Heart left ventricle (tissue), 16 donors: ENCODE results near the gene C2CD2L. TPM values are rescaled to one million over a fixed set of nuclear protein-coding genes. Genes with fewer than 3 reads are reported as not detected.

Experiments used
- ATAC-seq, 4 donors: fragments of 200-7000 bp; cut with Tn5 transposase; one replicate each; pipeline ENCODE4 v1.9.1; 2020 to 2022; ENCODE audit warnings: moderate library complexity in 4 of 4, mild to moderate bottlenecking in 3 of 4, moderate number of reproducible peaks in 1 of 4
- DNase-seq, 5 donors: peaks; one replicate each; pipeline ENCODE4 v3.0.0-alpha.2; 2020
- H3K27ac ChIP-seq, 12 donors: fragments of 200-600 bp; sonication (generic) in 4 of 12; one replicate each; pipeline versions ENCODE4 v1.5.0 to v1.8.0; 2016 to 2022; ENCODE audit warnings: mild to moderate bottlenecking in 2 of 12
- H3K27me3 ChIP-seq, 9 donors: fragments of 200-600 bp; sonication (generic) in 2 of 9; one replicate each; pipeline versions ENCODE4 v1.5.1 to v1.8.0; 2016 to 2022; ENCODE audit warnings: mild to moderate bottlenecking in 3 of 9
- H3K36me3 ChIP-seq, 9 donors: fragments of 200-600 bp; sonication (generic) in 2 of 9; one replicate each; pipeline versions ENCODE4 v1.5.0 to v1.8.0; 2018 to 2022; ENCODE audit warnings: mild to moderate bottlenecking in 2 of 9
- H3K4me1 ChIP-seq, 12 donors: fragments of 200-600 bp; sonication (generic) in 4 of 12; one replicate each; pipeline versions ENCODE4 v1.5.0 to v1.8.0; 2016 to 2022; ENCODE audit warnings: mild to moderate bottlenecking in 3 of 12
- H3K4me3 ChIP-seq, 12 donors: fragments of 200-600 bp; sonication (generic) in 4 of 12; one replicate each; pipeline versions ENCODE4 v1.5.0 to v1.8.0; 2017 to 2022; ENCODE audit warnings: mild to moderate bottlenecking in 9 of 12, moderate library complexity in 4 of 12
- H3K9me3 ChIP-seq, 12 donors: fragments of 200-600 bp; sonication (generic) in 4 of 12; one replicate each; pipeline versions ENCODE4 v1.5.0 to v1.8.0; 2016 to 2022; ENCODE audit warnings: mild to moderate bottlenecking in 1 of 12
- POLR2A ChIP-seq, 2 donors: fragments of 450-650 bp; IDR thresholded peaks; one replicate each; pipeline ENCODE4 v1.6.1; 2017; ENCODE audit warnings: antibody characterized with exemption in 2 of 2, mild to moderate bottlenecking in 2 of 2, moderate library complexity in 2 of 2
- WGBS, 4 donors: extraction: QIAGEN DNeasy Blood & Tissue Kit in 2 of 4; methylation state at CpG; one replicate each; pipeline versions ENCODE4 v1.1.5 to v1.1.7; 2013 to 2018; 5-methylcytosine and 5-hydroxymethylcytosine counted together
- intact Hi-C, 10 donors: fragments of 100-400 bp; cut with DNase I; formaldehyde crosslinking; loops; one replicate each; pipeline versions ENCODE4 v1.11.1 to v1.14.2; 2022
- polyA plus RNA-seq, 2 donors: library from polyadenylated mRNA; stranded (reverse); fragments of 200-250 nt; gene quantifications; one replicate each; pipeline ENCODE4 v1.2.3, GENCODE V29; 2013
- total RNA-seq, 9 donors: library from RNA; depleted of rRNA in 2 of 9; stranded (reverse); fragments of >200 nt in 2 of 9; fragmentation: NEBNext Ultra II Directional in 3 of 9; extraction: Animal tissue kit (Norgen Biotek cat#: 25700) in 3 of 9; gene quantifications; one replicate each; pipeline versions ENCODE4 v1.1.0 to v1.2.4, GENCODE V29; 2016 to 2023
- TF ChIP-seq, protein P1 (sequence below), 12 donors: fragments of 200-600 bp; sonication (generic) in 4 of 12; IDR thresholded peaks; one replicate each; pipeline versions ENCODE4 v1.5.0 to v1.8.0; 2018 to 2022; ENCODE audit warnings: antibody characterized with exemption in 12 of 12, mild to moderate bottlenecking in 5 of 12
- donor health status: ischemic (EF 13 %, LVEDD 7.1; RV severe dilation, severe dysfunction).
- donor health status: healthy with polysubstance abuse.
- donor health status: DM: no; HTN: yes; CAD: no.
- donor health status: DM: no; HTN: no; CAD: no.
- donor health status: ischemic (EF 25% LVEDD 6.9; RV normal size, moderate dysfunction).
- donor health status: ischemic (EF 25% LVEDD 5.7; RV mildly dilated, moderate dysfunction).
- donor health status: healthy.
- donor health status: DM: yes; HTN: yes; CAD: no.
- donor health status: ischemic (EF 35%, LVEDD 5.7; RV mildly dilated, moderate dysfunction).
- donor health status: nonischemic (EF 11% LVEDD 7.7; RV severe dilation, severe dysfunction).
- donor health status: DM: yes; HTN: yes; CAD: no.
- donor health status: PGD.
- donor health status: ischemic (EF 29% LVEDD 5.4; RV normal size, mild dysfunction).
- donor health status: nonischemic (EF 23%, LVEDD 6.1; RV moderate dilation, normal function).

C2CD2L gene
- total and polyA plus RNA-seq, 11 donors = 6.6 to 18.3 (median 11.2) TPM

DNA sequence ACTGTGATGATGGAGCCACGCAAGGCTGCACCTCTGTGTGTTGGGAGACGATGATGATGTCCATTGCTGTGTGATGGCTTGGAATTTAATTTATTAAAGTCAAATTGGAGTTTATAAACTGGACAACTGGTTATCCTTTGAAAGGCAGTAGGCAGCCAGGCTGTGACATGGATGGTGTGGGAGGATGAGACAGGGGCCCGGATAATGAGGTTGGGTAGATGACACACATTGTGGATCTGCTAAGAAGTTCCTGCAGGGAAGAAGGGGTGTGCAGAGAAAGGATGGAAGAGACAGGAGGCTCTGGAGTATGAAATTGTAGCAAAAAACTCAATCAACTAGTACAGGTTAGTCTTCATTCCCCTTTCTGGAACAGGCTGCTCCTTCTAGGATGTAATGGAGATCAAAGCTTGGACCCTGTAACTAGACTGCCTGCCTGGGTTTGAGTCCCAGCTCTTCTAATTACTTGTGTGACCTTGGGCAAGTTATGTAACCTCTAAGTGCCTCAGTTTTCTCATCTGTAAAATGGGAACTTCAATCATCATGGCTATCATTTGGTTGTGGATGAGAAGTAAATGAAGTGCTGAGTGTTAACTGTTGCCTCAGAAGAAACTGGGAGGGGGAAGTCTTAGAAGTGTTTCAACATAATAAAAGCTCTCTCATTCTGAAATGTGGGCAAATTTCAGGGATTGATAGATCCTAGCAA is 10.0 kb downstream of the C2CD2L start:
- H3K36me3 ChIP-seq = peaks cover 0 to 56% (median 42%) of the 10 kb centered on the region in 9 donors
- H3K27me3 ChIP-seq = no peaks in the 10 kb centered on the region
- peak overlapping the region in 1 of 12 donors; percentile 91 for H3K27ac ChIP-seq
- no peaks in the 10 kb centered on the region for H3K9me3 ChIP-seq
- ATAC-seq (no peak), DNase-seq (no peak)
- peaks cover 0 to 41% (median 8%) of the 10 kb centered on the region in 12 donors for H3K4me1 ChIP-seq
- no peak overlapping the region for H3K4me3 ChIP-seq
- TF ChIP-seq, protein P1, sequence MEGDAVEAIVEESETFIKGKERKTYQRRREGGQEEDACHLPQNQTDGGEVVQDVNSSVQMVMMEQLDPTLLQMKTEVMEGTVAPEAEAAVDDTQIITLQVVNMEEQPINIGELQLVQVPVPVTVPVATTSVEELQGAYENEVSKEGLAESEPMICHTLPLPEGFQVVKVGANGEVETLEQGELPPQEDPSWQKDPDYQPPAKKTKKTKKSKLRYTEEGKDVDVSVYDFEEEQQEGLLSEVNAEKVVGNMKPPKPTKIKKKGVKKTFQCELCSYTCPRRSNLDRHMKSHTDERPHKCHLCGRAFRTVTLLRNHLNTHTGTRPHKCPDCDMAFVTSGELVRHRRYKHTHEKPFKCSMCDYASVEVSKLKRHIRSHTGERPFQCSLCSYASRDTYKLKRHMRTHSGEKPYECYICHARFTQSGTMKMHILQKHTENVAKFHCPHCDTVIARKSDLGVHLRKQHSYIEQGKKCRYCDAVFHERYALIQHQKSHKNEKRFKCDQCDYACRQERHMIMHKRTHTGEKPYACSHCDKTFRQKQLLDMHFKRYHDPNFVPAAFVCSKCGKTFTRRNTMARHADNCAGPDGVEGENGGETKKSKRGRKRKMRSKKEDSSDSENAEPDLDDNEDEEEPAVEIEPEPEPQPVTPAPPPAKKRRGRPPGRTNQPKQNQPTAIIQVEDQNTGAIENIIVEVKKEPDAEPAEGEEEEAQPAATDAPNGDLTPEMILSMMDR (IDR thresholded peaks at IDR 0.05) = no peak
- no peak for TF ChIP-seq POLR2A (IDR thresholded peaks at IDR 0.05)
- WGBS, 4 donors = 89 to 93% (median 90%) methylated on average over 3 of the region's 3 CpGs
- intact Hi-C loops = loop anchor here in 1 of 10 donors (10.0 kb wide), 1 partner anchor 198 kb away; the partner anchor contains the start of gene MCAM

DNA sequence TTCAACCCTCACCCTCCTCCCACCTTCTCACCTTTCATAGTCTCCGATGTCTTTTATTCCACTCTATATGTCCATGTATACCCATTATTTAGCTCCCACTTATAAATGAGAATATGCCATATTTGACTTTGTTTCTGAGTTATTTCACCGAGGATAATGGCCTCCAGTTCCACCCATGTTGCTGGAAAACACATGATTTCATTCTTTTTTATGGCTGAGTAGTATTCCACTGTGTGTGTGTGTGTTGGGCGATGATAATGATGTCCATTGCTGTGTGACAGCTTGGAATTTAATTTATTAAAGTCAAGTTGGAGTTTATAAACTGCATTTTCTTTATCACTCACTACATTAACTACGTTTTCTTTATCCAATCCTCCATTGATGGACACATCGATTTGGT is 11.1 kb downstream of the C2CD2L start:
- Histone ChIP-seq H3K4me1 (peaks cover 5 to 52% (median 17%) of the 10 kb centered on the region in 12 donors), H3K27me3 (no peaks in the 10 kb centered on the region), H3K4me3 (no peak overlapping the region), H3K27ac (no peak overlapping the region), H3K9me3 (no peaks in the 10 kb centered on the region), H3K36me3 (peaks cover 0 to 45% (median 32%) of the 10 kb centered on the region in 9 donors)
- DNase-seq (no peak), ATAC-seq (no peak)
- no peak for TF ChIP-seq POLR2A (IDR thresholded peaks at IDR 0.05)
- TF ChIP-seq, protein P1 (IDR thresholded peaks at IDR 0.05) = no peak
- intact Hi-C loops = loop anchor here in 1 of 10 donors (10.0 kb wide), 1 partner anchor 197 kb away; the partner anchor contains the start of gene MCAM
- WGBS, 4 donors = 94 to 98% (median 95%) methylated on average over 5 of the region's 5 CpGs

DNA sequence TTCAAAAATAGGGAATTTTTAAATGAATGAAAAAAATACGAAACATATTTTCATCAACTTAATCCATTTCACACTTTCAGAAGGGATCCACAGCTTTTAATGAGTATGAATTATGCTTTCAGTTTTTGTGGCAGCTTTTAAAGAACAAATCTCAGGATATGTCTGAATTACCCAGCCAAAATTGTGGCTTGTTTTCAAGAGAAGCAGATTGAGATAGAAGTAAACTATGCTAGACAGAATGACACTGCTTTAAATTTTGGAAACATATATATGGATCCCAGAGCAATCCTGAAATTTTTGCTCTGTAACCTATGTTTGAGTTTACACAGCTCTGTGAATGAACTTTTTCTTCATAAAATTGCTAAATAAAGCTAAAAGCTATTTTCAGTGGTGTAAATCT is 11.8 kb downstream of the C2CD2L start:
- H3K27me3 ChIP-seq = no peaks in the 10 kb centered on the region
- intact Hi-C loops = loop anchor here in 1 of 10 donors (10.0 kb wide), 1 partner anchor 196 kb away; the partner anchor contains the start of gene MCAM
- ATAC-seq (no peak), DNase-seq (no peak)
- WGBS, 4 donors = 90 to 98% (median 95%) methylated on average over 1 of the region's 1 CpG
- H3K4me1 ChIP-seq = peaks cover 5 to 53% (median 17%) of the 10 kb centered on the region in 12 donors
- H3K36me3 ChIP-seq = peaks cover 0 to 45% (median 30%) of the 10 kb centered on the region in 9 donors
- no peak overlapping the region for H3K4me3 ChIP-seq
- no peak overlapping the region for H3K27ac ChIP-seq
- H3K9me3 ChIP-seq = no peaks in the 10 kb centered on the region
- TF ChIP-seq, protein P1 (IDR thresholded peaks at IDR 0.05) = no peak
- TF ChIP-seq POLR2A (IDR thresholded peaks at IDR 0.05) = no peak

DNA sequence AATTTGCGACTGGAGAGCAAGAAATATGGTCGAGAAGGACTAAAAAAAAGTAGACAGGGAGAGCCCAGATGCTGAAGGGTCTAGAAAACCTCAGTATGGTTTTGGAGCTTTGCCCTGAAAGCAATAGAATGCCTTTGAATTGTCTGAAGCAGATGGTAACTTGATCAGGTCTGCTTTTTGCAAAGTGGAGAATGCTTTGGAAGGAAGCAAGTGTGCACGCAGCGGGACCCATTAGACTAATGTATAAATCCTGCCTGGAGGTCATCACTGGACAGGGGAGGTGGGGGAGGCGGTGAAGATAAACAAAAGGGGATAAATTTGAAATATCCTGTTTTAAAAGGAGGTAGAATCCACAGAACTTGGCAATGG is 13.5 kb downstream of the C2CD2L start:
- Histone ChIP-seq H3K27ac (peak overlapping the region in 11 of 12 donors; percentile 53 to 89 (median 80)), H3K4me1 (peaks cover 5 to 38% (median 17%) of the 10 kb centered on the region in 12 donors), H3K9me3 (no peaks in the 10 kb centered on the region), H3K4me3 (peak overlapping the region; percentile 18 to 97 (median 80)), H3K36me3 (peaks cover 0 to 42% (median 30%) of the 10 kb centered on the region in 9 donors), H3K27me3 (no peaks in the 10 kb centered on the region)
- WGBS, 4 donors = 29 to 34% (median 30%) methylated on average over 5 of the region's 5 CpGs
- intact Hi-C loops = no loop called here
- ATAC-seq = no peak
- DNase-seq = no peak
- TF ChIP-seq POLR2A (IDR thresholded peaks at IDR 0.05) = no peak
- TF ChIP-seq, protein P1 (IDR thresholded peaks at IDR 0.05) = no peak
